ENCODE measurements around the gene NCAM1.
"Not testable (repeated sequence)": the region's sequence is repeated elsewhere in the genome, so short reads cannot be mapped to it uniquely, and the experiment has no call there.

The NCAM1 gene

GRCh38 chr11:113021111-113021510 lies 59.9 kb downstream of the NCAM1 start:
- no peak for DNase-seq (ENCODE audit: low read depth in 2 of 2)

GRCh38 chr11:113022262-113022661 lies 61.0 kb downstream of the NCAM1 start:
- no peak for DNase-seq (ENCODE audit: low read depth in 2 of 2)

DNA sequence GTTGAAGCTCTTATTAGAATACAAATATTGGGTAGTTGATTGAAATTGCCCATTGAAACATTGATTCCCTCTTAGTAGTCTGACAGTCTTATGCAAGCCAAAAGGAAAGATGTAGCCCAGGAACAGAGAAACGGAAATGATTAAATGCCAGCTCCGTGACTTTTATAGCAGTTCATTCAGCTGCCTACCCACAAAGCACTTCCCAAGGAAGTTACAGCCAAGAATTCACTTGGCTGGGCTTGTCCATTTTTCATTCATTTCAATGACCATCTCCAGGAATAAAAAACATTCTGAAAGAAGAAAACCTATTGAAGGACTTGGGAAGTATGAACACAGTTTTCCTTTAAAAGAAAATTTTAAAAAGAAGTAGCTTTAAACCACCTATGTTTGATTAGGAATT lies 62.0 kb downstream of the NCAM1 start:
- DNase-seq (ENCODE audit: low read depth in 2 of 2): no peak

GRCh38 chr11:113023986-113024385 lies 62.8 kb downstream of the NCAM1 start:
- no peak for DNase-seq (ENCODE audit: low read depth in 2 of 2)

- no peak for DNase-seq (ENCODE audit: low read depth in 2 of 2)
These were observed 65.6 kb downstream of the NCAM1 start for GRCh38 chr11:113026778-113027177.

GRCh38 chr11:113034576-113034975 lies 73.4 kb downstream of the NCAM1 start:
- DNase-seq (ENCODE audit: low read depth in 2 of 2): no peak

GRCh38 chr11:113035708-113036107 lies 74.5 kb downstream of the NCAM1 start:
- DNase-seq (ENCODE audit: low read depth in 2 of 2): no peak

DNA sequence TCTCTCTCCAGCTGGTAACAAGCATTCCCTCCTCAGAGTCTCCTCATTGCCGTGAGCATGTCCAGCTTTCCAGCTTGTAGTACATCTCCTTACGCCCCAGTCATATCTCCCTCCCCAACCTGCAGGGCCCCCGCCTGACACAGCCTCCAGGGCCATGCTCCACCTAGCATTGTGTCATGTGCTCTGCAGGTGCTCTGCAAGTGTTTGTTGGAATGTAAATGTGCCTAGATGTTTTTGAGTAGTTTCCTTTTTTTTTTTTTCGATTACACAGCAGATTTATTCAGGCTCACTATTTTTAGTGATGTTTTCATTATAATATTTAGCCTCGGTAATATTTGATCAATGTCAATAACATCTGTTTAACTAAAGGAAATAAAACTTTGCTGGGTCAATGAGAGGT lies 82.5 kb downstream of the NCAM1 start:
- DNase-seq (ENCODE audit: low read depth in 2 of 2): no peak

DNA sequence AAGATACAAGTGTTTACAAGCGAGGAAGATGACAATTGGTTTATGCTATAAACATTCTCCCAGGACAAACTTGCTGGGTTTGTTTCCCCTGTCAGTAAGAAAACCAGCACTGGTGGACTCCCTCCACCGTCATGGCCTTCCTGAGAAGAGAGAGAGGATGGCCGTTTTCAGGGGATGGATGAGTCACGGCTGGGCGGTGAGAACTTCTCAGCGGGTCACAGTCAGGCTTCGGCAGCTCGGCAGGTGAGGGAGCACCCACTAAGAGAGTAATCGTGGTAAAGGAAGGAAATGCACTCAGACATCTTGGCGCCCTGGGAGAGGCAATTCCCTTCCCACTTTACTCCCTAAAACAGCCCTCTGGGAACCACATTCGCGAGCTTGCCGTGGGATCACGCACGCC lies 83.9 kb downstream of the NCAM1 start:
- no peak for DNase-seq (ENCODE audit: low read depth in 2 of 2)

DNA sequence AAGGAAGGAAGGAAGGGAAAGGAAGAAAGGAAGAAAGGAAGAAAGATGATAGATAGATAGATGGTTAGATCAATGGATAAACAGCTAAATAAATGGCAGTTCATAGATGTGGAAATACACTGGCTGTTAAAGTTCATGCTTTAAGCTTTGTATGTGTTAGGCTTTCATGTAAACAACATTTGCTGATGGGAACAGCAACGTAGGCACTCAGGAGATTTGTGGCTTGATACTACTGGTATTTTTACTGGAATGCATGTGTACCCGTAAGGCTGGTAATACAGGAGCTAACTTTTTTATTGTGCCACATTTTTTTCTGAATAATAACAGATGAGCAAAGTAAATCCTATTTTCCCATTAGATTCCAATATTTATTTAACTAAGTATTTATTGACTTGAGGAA lies 85.6 kb downstream of the NCAM1 start:
- no peak for DNase-seq (ENCODE audit: low read depth in 2 of 2)

DNA sequence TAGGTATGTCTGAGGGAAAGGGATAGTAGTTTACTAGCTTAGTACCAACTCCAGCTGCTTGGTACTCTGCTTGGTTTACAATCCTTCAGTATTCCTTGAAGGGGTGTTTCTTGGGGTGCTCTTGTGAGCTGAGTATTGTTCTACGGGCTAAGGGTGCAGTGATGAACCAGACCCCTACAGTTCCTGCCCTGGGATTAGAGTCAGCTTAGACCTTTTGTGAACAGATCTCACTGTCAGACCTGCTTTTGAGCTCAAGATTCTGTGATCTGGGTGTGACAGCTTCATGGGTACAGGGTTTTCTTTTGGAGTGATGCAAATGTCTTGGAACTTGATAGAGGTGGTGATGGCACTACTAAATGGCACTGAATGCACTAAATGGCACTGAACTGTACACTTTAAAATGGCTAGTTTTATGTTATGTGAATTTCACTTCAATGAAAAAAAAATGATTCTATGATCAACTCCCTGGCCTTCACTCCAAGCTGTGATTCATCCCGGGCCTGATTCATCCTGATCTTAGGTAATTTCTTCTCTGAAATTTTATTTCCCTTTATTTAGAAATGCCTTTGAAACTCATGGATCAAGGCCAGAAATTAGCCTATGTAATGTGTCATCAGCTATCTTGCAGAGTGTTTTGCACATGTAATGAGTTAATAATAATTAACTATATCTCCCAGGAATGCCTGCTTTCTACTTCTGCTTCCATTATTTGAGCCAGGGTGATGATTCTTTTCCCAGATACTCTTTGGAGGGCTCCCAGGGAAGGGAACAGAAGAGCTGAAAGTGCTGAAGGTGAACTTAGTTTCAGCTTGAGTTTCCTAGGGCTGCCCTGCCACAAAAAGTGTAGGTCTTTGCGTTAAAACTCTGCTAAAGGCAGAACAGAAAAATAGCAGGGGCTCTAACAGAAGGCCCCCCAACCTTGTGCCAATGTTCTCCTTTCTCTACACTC lies 87.9 kb downstream of the NCAM1 start:
- DNase-seq (ENCODE audit: low read depth in 2 of 2): no peak

DNA sequence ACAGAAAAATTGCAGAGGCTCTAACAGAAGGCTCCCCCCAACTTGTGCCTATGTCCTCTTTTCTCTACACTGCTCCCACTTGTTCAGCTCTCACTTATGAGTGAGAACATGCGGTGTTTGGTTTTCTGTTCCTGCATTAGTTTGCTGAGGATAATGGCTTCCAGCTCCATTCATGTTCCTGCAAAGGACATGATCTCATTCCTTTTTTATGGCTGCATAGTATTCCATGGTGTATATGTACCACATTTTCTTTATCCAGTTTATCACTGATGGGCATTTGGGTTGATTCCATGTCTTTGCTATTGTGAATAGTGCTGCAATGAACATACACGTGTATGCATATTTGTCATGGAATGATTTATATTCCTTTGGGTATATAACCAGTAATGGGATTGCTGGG lies 91.8 kb downstream of the NCAM1 start:
- DNase-seq (ENCODE audit: low read depth in 2 of 2): not testable (repeated sequence)

- no peak for DNase-seq (ENCODE audit: low read depth in 2 of 2)
These were observed 95.8 kb downstream of the NCAM1 start for GRCh38 chr11:113057038-113057437.

GRCh38 chr11:113059548-113059947 lies 98.3 kb downstream of the NCAM1 start:
- DNase-seq (ENCODE audit: low read depth in 2 of 2): no peak

GRCh38 chr11:113065330-113065729 lies 104.1 kb downstream of the NCAM1 start:
- DNase-seq (ENCODE audit: low read depth in 2 of 2): no peak

DNA sequence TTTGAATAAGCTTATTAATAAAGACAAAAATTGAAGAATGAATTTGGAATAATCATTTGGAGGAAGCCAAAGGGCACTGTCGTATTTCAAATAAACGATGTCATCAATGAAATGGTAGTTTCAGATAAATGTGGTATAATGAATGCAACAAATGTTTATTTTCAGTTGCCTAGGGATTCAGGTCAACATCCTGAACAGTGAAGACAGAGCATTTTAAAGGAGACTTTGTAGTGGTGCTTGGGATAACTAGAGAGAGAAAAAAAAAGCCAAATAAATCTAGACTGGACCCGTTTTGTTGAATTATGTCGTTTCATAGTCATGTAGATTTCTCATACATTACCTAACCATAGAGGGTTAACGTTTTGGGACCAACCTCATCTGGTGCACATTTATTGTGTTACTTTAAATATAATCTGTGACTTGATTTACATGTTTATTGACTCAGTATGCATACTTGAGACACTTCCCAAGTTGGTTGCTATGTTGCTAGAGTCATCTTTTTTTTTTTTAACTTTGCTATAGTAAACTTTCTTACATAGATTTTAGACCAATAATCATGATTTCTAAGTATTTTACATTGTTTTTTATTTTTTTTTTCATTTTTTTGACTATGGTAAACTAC lies 111.1 kb downstream of the NCAM1 start:
- DNase-seq (ENCODE audit: low read depth in 2 of 2): no peak

GRCh38 chr11:113073290-113073953 lies 112.2 kb downstream of the NCAM1 start:
- DNase-seq (ENCODE audit: low read depth in 2 of 2): no peak

DNA sequence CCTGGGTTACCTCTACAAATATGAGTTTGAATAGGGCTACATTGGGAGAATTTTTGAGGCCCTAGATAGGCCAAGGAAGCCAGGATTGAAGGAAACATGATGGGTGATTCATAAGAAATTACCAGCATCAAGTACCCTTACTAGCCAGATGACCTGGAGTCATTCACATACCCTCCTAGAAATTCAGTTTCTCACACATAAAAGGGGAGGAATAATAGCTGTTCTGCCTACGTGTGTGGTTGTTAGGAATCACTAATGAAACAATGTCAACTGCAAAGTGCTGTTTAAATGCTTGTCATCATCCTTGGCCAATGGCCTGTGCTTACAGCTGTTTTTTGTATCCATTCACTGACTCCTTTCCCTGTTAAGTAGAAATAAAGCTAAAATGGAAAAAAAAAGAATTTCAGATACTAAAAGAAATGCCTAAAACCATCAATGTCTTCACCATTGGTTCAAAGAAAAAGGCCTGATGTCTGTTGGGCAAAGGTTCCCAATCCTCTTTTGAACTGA lies 114.4 kb downstream of the NCAM1 start:
- no peak for DNase-seq (ENCODE audit: low read depth in 2 of 2)

GRCh38 chr11:113077379-113077778 lies 116.2 kb downstream of the NCAM1 start:
- DNase-seq (ENCODE audit: low read depth in 2 of 2): no peak

DNA sequence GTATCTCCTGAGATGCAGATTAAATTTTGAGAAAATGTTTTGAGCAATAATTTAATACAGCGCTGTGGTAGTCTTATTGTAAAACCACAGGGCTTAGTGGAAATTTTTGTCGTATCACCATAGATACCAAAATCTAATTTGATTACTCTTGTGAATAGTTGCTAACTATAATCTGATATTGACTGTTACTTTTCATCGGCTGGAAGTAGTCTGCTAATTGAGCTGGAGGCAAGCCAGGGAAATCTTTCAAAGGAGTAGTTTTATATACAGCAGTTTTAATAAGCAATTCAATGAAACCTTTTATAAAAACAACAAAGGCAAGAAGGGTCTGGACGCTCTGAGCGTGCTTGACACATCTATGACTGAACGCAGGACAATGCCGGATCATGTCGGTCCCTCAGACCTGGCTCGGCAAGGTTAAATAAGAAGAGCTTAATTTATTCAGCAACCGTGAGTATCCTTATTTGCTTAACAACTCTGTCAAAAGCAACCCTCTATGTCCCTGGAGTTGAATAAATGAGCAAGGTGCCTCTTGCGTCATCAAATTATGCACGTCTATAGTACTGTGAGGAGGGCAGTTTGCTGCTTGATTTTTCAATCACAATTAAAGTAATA lies 121.2 kb downstream of the NCAM1 start:
- DNase-seq (ENCODE audit: low read depth in 2 of 2): no peak

DNA sequence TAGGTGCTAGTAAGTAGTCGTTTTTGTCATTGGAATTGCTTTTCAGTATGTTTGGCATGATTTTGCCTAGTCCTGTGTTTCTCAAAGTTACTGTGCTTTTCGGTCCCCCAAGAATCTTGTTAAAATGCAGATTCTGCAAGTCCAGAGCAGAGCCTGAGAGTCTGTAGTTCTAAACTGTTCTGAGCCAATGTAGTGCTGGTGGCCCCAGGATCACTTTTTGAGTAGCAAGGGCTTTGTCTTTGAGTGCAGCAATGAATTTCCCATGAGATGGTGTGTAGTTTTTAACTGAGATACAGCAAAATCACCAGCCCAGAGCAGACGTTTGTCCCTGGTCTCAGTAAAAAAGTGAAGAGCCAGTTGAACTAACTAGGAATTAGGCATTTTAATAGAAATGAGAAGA lies 122.4 kb downstream of the NCAM1 start:
- no peak for DNase-seq (ENCODE audit: low read depth in 2 of 2)

DNA sequence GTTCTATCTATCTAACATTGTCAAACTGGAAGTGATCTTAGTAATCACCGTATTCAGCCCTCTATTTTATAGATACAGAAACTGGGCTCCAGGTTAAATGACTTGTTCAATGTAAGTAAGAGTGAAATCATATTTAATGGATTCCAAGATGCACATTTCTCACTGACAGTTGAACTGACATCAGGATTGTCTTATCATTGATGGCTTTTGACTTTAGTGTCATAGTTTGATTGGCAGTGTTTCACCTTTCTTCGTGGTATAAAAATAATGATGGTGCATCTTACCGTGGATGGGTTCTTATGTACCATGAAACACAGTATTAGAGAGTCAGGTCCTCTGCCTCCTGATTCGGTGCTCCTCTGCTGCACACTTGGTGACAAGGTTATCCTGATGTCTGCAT lies 123.1 kb downstream of the NCAM1 start:
- DNase-seq (ENCODE audit: low read depth in 2 of 2): no peak

Data from stimulated activated CD4-positive, alpha-beta T cell treated with anti-CD3 and anti-CD28 coated beads, Interleukin-4, amount 100 ng/mL, for 48 hours (primary cell).